Left kidney (tissue), 2 donors: ENCODE data around the gene MUC13. TPM values are rescaled to one million over a fixed set of nuclear protein-coding genes. Genes with fewer than 3 reads are reported as not detected.

Source experiments
- DNase-seq: peaks from one replicate; pipeline ENCODE4 v3.0.0-alpha.2; 2013
- polyA plus RNA-seq: library from polyadenylated mRNA; unstranded; fragments of 120-200 nt; gene quantifications from one replicate; pipeline ENCODE4 v1.2.1, GENCODE V29; 2013; ENCODE audit not compliant: insufficient read length

MUC13 gene
- polyA plus RNA-seq, 1 donor = not detected

GRCh38 chr3:124878561-124879336 lies 55.8 kb downstream of the MUC13 start:
- DNase-seq = no peak

GRCh38 chr3:124877674-124878073 lies 56.9 kb downstream of the MUC13 start:
- no peak for DNase-seq

GRCh38 chr3:124876401-124876878 lies 58.1 kb downstream of the MUC13 start:
- DNase-seq = no peak

GRCh38 chr3:124873226-124873625 lies 61.3 kb downstream of the MUC13 start:
- DNase-seq = no peak

GRCh38 chr3:124867511-124867910 lies 67.0 kb downstream of the MUC13 start:
- DNase-seq = no peak

- DNase-seq = no peak
Observed at GRCh38 chr3:124862006-124862405, 72.5 kb downstream of the MUC13 start.

- no peak for DNase-seq
Observed at GRCh38 chr3:124861041-124861440, 73.5 kb downstream of the MUC13 start.

GRCh38 chr3:124860599-124860998 lies 74.0 kb downstream of the MUC13 start:
- DNase-seq = no peak

- no peak for DNase-seq
Observed at GRCh38 chr3:124859025-124859424, 75.5 kb downstream of the MUC13 start.

- no peak for DNase-seq
Observed at GRCh38 chr3:124858275-124858674, 76.3 kb downstream of the MUC13 start.

GRCh38 chr3:124856677-124857076 lies 77.9 kb downstream of the MUC13 start:
- no peak for DNase-seq

Other genes starting within 250 kb of the MUC13 start
- 46.5 TPM for gene UMPS, start 204.3 kb downstream of the MUC13 start, polyA plus RNA-seq
- gene ITGB5, start 47.4 kb downstream of the MUC13 start, polyA plus RNA-seq = 85.0 TPM
- 27.7 TPM for gene HEG1, start 121.2 kb upstream of the MUC13 start, polyA plus RNA-seq